ENCODE data around the gene KPNB1.
A peak's percentile ranks its signal among the peaks of the same experiment; 100 is the strongest.

KPNB1 gene

GRCh38 chr17:47693731-47694580 lies 44.2 kb downstream of the KPNB1 start, which contains the start of gene TBKBP1:
TBKBP1 (plus strand) TSS chr17:47694161; CDS start chr17:47696113, 1,952 bp downstream.
- H3K27ac ChIP-seq: peak within 1 kb of the TSS; percentile 92
- no peak for TF ChIP-seq CTCF (conservative IDR thresholded peaks at IDR 0.05)

- H3K27ac ChIP-seq: peak overlapping the region; percentile 92
- no peak for TF ChIP-seq CTCF (conservative IDR thresholded peaks at IDR 0.05)
Measured at GRCh38 chr17:47694581-47695428, 45.1 kb downstream of the KPNB1 start.

- no peak for TF ChIP-seq CTCF (conservative IDR thresholded peaks at IDR 0.05)
- H3K27ac ChIP-seq: peak overlapping the region; percentile 92
Measured at GRCh38 chr17:47695429-47696376, 46.0 kb downstream of the KPNB1 start.

GRCh38 chr17:47696717-47697642 lies 47.3 kb downstream of the KPNB1 start:
- no peak for TF ChIP-seq CTCF (conservative IDR thresholded peaks at IDR 0.05)

GRCh38 chr17:47697906-47698711 lies 48.4 kb downstream of the KPNB1 start:
- TF ChIP-seq CTCF (conservative IDR thresholded peaks at IDR 0.05): no peak
- H3K27ac ChIP-seq: no peak overlapping the region

More at GRCh38 chr17:47696717-47697642, 47.3 kb downstream of the KPNB1 start:
- peak overlapping the region; percentile 7; the same call in 1 of the 2 replicates for H3K27ac ChIP-seq

Measured in VCaP (cell line).